IMR-90 (cell line): Measurements from ENCODE around the gene GNAI2.

Experiments
- TF ChIP-seq, protein P1 (sequence below): fragments of 150-350 bp; IDR thresholded peaks from 2 replicates; pipeline ENCODE4 v1.6.1; 2016; ENCODE audit warnings: low read depth, mild to moderate bottlenecking, low read length, moderate library complexity, borderline replicate concordance
- TF ChIP-seq, protein P2 (sequence below): conservative IDR thresholded peaks from 2 replicates; pipeline ENCODE4 v1.5.1; 2012; ENCODE audit warnings: mild to moderate bottlenecking, low read depth, low read length, improper control_type of control experiment

DNA sequence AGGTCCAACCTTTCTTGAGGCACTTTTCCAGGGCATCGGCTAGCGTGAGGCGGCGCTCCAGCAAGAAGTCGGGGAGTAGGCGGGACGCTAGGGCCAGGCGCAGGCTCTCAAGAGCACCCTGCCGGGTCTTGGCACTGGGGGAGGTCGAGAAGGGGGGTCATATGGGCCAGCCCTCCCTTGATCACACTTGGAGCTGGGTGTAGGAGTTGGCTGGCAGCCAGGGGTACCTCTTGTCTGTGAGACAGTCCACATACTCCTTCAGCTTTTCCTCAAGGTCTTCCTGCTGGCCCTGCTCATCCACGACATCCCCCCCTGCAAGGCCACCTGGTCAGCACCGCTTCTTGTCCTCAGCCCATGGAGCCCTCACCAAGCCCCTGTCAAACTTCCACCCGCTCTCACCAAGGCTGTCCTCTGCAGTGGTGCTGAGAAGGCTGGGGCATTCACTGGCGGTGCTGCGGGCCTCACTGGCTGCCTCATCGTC, 54.2 kb downstream of the GNAI2 start:
- TF ChIP-seq, protein P1, sequence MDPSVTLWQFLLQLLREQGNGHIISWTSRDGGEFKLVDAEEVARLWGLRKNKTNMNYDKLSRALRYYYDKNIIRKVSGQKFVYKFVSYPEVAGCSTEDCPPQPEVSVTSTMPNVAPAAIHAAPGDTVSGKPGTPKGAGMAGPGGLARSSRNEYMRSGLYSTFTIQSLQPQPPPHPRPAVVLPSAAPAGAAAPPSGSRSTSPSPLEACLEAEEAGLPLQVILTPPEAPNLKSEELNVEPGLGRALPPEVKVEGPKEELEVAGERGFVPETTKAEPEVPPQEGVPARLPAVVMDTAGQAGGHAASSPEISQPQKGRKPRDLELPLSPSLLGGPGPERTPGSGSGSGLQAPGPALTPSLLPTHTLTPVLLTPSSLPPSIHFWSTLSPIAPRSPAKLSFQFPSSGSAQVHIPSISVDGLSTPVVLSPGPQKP: no peak
- TF ChIP-seq, protein P2, sequence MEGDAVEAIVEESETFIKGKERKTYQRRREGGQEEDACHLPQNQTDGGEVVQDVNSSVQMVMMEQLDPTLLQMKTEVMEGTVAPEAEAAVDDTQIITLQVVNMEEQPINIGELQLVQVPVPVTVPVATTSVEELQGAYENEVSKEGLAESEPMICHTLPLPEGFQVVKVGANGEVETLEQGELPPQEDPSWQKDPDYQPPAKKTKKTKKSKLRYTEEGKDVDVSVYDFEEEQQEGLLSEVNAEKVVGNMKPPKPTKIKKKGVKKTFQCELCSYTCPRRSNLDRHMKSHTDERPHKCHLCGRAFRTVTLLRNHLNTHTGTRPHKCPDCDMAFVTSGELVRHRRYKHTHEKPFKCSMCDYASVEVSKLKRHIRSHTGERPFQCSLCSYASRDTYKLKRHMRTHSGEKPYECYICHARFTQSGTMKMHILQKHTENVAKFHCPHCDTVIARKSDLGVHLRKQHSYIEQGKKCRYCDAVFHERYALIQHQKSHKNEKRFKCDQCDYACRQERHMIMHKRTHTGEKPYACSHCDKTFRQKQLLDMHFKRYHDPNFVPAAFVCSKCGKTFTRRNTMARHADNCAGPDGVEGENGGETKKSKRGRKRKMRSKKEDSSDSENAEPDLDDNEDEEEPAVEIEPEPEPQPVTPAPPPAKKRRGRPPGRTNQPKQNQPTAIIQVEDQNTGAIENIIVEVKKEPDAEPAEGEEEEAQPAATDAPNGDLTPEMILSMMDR: no peak
